GM12864 (cell line): Measurements from ENCODE around the gene CDYL.

Experiments used
- DNase-seq: peaks from one replicate; pipeline ENCODE4 v3.0.0-alpha.2; 2011; ENCODE audit warnings: low read depth
- H3K4me3 ChIP-seq: 2 replicates; pipeline ENCODE4 v1.5.1; 2011; ENCODE audit warnings: mild to moderate bottlenecking, low read depth, low read length, control low read depth
- TF ChIP-seq, protein P1 (sequence below): IDR thresholded peaks from 2 replicates; pipeline ENCODE4 v1.5.1; 2011; ENCODE audit warnings: low read depth, mild to moderate bottlenecking, moderate library complexity, low read length, control low read depth, inconsistent platforms; ENCODE audit errors: missing control alignments

The CDYL gene

DNA sequence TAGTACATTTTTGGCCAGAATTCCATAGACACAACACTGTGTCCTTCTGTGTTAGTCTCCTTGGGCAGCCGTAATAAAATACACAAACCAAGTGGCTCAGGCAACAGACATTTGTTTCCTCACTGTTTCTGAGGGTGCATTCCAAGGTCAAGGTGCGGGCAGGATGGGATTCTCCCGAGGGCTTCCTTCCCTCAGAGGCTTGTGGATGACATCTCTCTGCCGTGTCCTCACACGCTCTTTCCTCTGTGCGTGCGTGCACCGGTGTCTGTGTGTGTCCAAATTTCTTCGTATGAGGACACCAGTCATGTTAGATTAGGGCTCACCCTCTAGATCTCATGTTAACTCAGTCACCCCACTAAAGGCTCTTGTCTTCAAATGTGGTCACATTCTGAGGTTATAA is 30.6 kb downstream of the CDYL start:
- no peak overlapping the region for H3K4me3 ChIP-seq
- DNase-seq, result no peak
- TF ChIP-seq, protein P1, sequence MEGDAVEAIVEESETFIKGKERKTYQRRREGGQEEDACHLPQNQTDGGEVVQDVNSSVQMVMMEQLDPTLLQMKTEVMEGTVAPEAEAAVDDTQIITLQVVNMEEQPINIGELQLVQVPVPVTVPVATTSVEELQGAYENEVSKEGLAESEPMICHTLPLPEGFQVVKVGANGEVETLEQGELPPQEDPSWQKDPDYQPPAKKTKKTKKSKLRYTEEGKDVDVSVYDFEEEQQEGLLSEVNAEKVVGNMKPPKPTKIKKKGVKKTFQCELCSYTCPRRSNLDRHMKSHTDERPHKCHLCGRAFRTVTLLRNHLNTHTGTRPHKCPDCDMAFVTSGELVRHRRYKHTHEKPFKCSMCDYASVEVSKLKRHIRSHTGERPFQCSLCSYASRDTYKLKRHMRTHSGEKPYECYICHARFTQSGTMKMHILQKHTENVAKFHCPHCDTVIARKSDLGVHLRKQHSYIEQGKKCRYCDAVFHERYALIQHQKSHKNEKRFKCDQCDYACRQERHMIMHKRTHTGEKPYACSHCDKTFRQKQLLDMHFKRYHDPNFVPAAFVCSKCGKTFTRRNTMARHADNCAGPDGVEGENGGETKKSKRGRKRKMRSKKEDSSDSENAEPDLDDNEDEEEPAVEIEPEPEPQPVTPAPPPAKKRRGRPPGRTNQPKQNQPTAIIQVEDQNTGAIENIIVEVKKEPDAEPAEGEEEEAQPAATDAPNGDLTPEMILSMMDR, result no peak

DNA sequence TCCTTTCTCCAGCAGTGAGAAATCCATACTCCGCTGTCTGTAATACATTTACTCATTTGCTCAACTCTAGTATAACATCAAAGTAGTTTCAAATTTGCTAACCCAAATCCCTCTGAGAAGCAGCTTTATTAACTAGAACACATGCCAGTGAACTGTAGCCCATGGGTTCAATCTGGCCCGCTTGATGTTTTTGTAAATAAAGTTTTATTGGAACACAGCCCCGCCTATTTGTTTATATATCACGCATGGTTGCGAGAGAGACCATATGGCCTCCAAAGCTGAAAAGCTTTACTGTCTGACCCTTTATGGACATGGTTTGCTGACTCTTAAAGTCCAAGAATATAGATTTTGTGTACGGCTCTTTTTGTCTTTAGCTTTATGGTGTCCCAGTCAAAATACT is 32.2 kb downstream of the CDYL start:
- DNase-seq, result no peak
- TF ChIP-seq, protein P1, result no peak
- no peak overlapping the region for H3K4me3 ChIP-seq

DNA sequence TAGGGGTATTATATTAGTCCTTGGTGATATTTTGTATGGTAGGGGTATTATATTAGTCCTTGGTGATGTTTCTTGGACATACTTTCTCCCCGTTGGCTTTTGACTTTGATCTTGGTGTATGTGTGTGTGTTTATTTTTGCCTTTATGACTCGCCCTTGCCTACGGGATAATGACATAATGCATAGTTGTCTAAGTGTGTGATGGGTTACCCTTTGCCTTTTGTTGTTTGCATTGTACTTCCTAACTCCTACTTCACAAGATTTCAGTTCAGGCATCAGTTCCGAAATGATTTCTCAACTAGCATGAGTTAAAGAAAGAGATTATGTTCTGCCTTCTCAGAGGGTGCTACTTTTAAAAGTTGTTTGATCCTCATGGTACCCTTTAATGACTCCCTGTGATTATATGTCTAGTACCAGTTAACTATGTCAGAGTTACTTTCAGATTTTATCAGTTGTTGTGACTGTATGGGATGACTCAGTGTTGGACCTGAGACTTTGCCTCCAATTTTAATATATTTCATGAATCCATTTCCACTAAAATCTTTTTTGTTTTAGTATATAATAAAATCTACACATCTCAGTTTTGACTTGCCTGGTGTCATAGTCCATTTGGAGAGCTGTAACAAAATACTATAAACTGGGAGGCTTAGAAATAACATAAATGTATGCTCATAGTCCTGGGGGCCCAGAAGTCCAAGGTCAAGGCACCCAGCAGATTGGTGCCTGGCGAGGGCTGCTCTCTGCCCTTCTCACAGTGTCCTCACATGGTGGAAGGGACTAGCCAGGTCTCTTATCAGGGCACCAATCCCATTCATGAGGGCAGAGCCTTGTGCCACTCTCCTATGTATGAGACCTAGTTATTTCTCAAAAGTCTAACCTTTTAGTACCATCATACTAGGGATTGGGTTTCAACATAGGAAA is 34.1 kb downstream of the CDYL start:
- no peak overlapping the region for H3K4me3 ChIP-seq
- DNase-seq, result no peak
- TF ChIP-seq, protein P1, result no peak

DNA sequence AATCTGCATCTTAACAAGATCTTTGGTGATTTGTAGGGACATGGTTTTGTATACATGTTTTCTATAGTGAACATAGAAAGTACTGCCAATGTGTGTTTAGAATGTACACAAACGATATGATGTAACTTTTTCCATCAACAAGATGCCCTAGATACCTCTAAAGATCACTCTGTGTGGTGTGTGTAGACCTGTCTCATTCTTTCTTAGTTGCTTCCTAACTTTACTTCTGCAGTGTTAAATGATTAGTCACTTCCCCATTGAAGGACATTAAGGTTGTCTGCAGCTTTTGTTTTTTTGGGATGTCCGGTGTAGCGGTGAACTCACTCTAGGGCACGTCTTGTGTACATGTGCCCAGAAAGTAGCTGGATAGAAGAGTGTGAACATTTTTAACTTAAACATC is 35.9 kb downstream of the CDYL start:
- no peak overlapping the region for H3K4me3 ChIP-seq
- TF ChIP-seq, protein P1, result no peak
- DNase-seq, result no peak

DNA sequence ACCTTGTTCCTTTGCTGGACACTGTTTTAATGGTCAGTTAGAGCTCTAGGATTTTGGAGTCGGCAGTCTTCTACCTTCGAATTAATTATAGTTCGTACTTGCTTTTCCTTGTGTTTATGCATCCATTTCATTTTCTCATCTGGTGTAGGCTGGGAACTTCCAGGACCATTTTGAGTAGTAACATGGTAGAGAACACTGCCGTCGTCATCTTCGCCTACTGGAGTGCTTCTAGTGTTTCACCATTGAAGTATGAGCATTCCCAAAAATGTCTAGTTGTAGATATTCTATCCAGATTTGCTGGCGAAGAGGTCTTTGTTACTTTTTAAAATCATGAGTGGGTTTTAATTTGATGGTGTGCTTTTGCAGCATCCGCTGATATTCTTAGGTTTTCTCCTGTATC is 36.9 kb downstream of the CDYL start:
- no peak for DNase-seq
- no peak overlapping the region for H3K4me3 ChIP-seq
- TF ChIP-seq, protein P1, result no peak

DNA sequence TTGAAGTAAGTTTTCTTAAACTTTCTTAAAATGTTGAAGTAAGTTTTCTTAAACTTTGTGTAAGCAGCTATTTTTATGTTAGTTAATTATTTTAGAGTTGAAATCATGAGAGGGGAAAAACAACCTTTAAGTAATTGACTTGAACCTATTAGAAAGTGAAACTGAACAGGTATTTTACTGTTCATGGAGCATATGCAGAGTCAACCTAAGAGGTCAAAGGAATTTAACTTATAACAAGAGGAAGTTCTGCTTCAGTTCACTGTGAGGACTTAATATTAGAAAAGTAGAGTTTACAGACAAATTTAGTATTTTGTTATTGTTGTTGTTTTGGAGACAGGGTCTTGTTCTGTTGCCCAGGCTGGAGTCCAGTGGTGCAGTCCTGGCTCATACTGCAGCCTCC is 38.0 kb downstream of the CDYL start:
- no peak for DNase-seq
- TF ChIP-seq, protein P1, result no peak
- H3K4me3 ChIP-seq, result no peak overlapping the region

DNA sequence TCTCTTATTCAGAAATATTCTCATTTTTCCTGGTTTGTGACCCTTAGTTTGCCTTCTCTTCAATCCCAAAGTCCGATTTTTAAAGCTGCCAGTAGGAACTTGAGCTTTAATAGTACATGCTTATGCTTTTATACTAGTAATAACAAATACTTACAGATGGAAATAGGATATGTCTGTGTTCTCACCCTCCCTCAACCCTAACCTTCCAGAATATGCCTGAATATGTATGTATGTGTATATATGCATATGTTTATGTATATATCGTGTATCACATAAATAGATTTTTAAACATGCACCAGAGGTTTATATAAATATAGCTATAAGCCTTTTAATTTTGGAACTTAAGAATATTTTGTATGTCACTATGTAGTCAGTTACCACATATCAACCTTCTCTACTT is 38.8 kb downstream of the CDYL start:
- TF ChIP-seq, protein P1, result no peak
- H3K4me3 ChIP-seq, result no peak overlapping the region
- no peak for DNase-seq
